Measurements from ENCODE around the gene DAB1.

The DAB1 gene

DNA sequence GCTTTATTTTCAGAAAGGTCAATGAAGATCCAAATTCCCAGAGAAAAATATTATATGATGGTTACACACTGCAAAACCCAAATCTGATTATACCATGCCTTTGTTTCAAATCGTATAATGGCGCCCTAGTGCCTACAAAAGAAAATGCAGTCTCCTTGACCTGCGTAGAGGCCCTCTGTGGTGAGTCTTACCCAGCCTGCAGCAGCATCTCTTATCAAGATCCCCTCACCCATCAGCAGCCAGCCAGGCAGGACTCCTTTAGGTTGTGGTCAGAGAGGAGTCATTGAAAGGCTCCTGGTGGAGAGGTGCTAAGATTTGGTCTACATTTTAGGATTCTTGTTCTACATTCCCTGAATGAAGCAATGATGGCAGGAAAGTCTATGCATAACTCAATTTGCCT is 23.7 kb upstream of the DAB1 start:
- Histone ChIP-seq H3K9me3 (ENCODE audit: low read length) (no peaks in the 10 kb centered on the region), H3K36me3 (ENCODE audit: insufficient read depth, low read length) (no peaks in the 10 kb centered on the region), H3K4me2 (ENCODE audit: low read length) (no peak overlapping the region), H3K27me3 (ENCODE audit: insufficient read depth, low read length) (no peaks in the 10 kb centered on the region), H3K9ac (ENCODE audit: low read length) (no peak overlapping the region), H3F3A (ENCODE audit: insufficient read depth, low read length) (no peaks in the 10 kb centered on the region), H3K9me2 (ENCODE audit: low read depth, low read length) (no peaks in the 10 kb centered on the region), H4K20me1 (ENCODE audit: insufficient read depth, low read length) (no peaks in the 10 kb centered on the region), H3K4me1 (ENCODE audit: insufficient read depth, low read length, severe bottlenecking) (no peaks in the 10 kb centered on the region), H2AFZ (ENCODE audit: low read length) (no peak overlapping the region), H3K4me3 (ENCODE audit: low read depth, low read length, poor library complexity, severe bottlenecking) (no peak overlapping the region), H3K79me2 (ENCODE audit: insufficient read depth, low read length) (no peaks in the 10 kb centered on the region), H3K27ac (ENCODE audit: low read depth, low read length, poor library complexity, severe bottlenecking) (no peak overlapping the region)
- TF ChIP-seq EZH2 (IDR thresholded peaks at IDR 0.05; ENCODE audit: borderline replicate concordance, low read length) = no peak
- TF ChIP-seq, protein P1, sequence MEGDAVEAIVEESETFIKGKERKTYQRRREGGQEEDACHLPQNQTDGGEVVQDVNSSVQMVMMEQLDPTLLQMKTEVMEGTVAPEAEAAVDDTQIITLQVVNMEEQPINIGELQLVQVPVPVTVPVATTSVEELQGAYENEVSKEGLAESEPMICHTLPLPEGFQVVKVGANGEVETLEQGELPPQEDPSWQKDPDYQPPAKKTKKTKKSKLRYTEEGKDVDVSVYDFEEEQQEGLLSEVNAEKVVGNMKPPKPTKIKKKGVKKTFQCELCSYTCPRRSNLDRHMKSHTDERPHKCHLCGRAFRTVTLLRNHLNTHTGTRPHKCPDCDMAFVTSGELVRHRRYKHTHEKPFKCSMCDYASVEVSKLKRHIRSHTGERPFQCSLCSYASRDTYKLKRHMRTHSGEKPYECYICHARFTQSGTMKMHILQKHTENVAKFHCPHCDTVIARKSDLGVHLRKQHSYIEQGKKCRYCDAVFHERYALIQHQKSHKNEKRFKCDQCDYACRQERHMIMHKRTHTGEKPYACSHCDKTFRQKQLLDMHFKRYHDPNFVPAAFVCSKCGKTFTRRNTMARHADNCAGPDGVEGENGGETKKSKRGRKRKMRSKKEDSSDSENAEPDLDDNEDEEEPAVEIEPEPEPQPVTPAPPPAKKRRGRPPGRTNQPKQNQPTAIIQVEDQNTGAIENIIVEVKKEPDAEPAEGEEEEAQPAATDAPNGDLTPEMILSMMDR (IDR thresholded peaks at IDR 0.05; ENCODE audit: low read length) = no peak

DNA sequence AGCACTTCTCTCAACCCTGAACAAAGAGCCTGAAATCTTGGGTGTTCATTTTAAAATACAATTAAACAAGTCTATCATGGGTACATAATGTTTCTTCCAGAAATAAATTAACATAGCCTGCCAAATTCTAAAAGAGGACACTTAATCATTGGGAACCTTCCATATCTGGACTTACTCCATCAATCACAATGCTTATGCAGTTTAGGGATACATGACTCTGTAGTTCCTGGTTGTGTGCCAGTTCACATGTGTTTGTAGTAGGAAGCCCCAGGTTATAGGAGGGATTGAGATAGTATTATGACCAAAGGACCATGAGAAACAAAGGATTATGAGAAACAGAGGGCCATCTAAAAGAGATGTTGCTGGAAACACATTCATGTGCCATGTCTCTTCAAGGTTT is 19.1 kb upstream of the DAB1 start:
- H3K36me3 ChIP-seq (ENCODE audit: insufficient read depth, low read length) = no peaks in the 10 kb centered on the region
- no peak overlapping the region for H3K27ac ChIP-seq (ENCODE audit: low read depth, low read length, poor library complexity, severe bottlenecking)
- H3K79me2 ChIP-seq (ENCODE audit: insufficient read depth, low read length) = no peaks in the 10 kb centered on the region
- H4K20me1 ChIP-seq (ENCODE audit: insufficient read depth, low read length) = no peaks in the 10 kb centered on the region
- H3K4me2 ChIP-seq (ENCODE audit: low read length) = no peak overlapping the region
- H3K9ac ChIP-seq (ENCODE audit: low read length) = no peak overlapping the region
- H2AFZ ChIP-seq (ENCODE audit: low read length) = no peak overlapping the region
- H3K9me3 ChIP-seq (ENCODE audit: low read length) = no peaks in the 10 kb centered on the region
- no peaks in the 10 kb centered on the region for H3K27me3 ChIP-seq (ENCODE audit: insufficient read depth, low read length)
- no peak overlapping the region for H3K4me3 ChIP-seq (ENCODE audit: low read depth, low read length, poor library complexity, severe bottlenecking)
- H3K9me2 ChIP-seq (ENCODE audit: low read depth, low read length) = no peaks in the 10 kb centered on the region
- no peak for TF ChIP-seq EZH2 (IDR thresholded peaks at IDR 0.05; ENCODE audit: borderline replicate concordance, low read length)
- TF ChIP-seq, protein P1 (IDR thresholded peaks at IDR 0.05; ENCODE audit: low read length) = no peak
- H3K4me1 ChIP-seq (ENCODE audit: insufficient read depth, low read length, severe bottlenecking) = no peaks in the 10 kb centered on the region
- H3F3A ChIP-seq (ENCODE audit: insufficient read depth, low read length) = no peaks in the 10 kb centered on the region

DNA sequence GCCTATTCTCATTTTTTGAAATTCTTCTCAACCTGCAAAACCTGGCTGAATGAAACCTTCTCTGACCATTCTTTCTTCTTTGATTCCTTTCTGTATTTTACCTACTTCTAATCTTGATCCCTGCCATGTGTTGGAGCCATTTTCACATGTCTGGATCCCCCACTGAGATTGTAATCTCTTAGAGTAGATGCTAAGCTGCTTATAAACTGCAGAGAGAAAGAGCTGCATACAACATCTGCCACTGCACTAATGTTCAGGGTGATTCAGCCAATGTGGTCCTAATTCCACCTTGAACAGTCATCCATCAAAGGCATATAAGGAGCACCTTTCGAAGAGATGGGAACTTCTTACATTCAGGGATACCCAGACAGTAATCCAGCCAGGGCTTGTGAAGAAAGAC is 16.2 kb upstream of the DAB1 start:
- Histone ChIP-seq H3K27me3 (ENCODE audit: insufficient read depth, low read length) (no peaks in the 10 kb centered on the region), H3K9me2 (ENCODE audit: low read depth, low read length) (no peaks in the 10 kb centered on the region), H3K9ac (ENCODE audit: low read length) (no peak overlapping the region), H3F3A (ENCODE audit: insufficient read depth, low read length) (no peaks in the 10 kb centered on the region), H3K27ac (ENCODE audit: low read depth, low read length, poor library complexity, severe bottlenecking) (no peak overlapping the region), H3K36me3 (ENCODE audit: insufficient read depth, low read length) (no peaks in the 10 kb centered on the region), H4K20me1 (ENCODE audit: insufficient read depth, low read length) (no peaks in the 10 kb centered on the region), H3K4me2 (ENCODE audit: low read length) (no peak overlapping the region), H3K4me3 (ENCODE audit: low read depth, low read length, poor library complexity, severe bottlenecking) (no peak overlapping the region), H3K9me3 (ENCODE audit: low read length) (no peaks in the 10 kb centered on the region), H2AFZ (ENCODE audit: low read length) (no peak overlapping the region), H3K79me2 (ENCODE audit: insufficient read depth, low read length) (no peaks in the 10 kb centered on the region), H3K4me1 (ENCODE audit: insufficient read depth, low read length, severe bottlenecking) (no peaks in the 10 kb centered on the region)
- TF ChIP-seq, protein P1 (IDR thresholded peaks at IDR 0.05; ENCODE audit: low read length) = no peak
- no peak for TF ChIP-seq EZH2 (IDR thresholded peaks at IDR 0.05; ENCODE audit: borderline replicate concordance, low read length)

Data from OCI-LY1 (cell line).